ENCODE results near the gene ZNF236. TPM values are rescaled to one million over a fixed set of nuclear protein-coding genes. Genes with fewer than 3 reads are reported as not detected.
A peak's percentile ranks its signal among the peaks of the same experiment; 100 is the strongest.

ZNF236 gene
- total and polyA plus RNA-seq, 8 donors = 2.6 to 13.3 (median 6.7) TPM

- FAIRE-seq (no peak), ATAC-seq (peak in 2 of 4 donors; percentile 7 to 30)
Observed at GRCh38 chr18:76955524-76956170, 133.3 kb downstream of the ZNF236 start.

GRCh38 chr18:76956648-76957047 lies 134.3 kb downstream of the ZNF236 start:
- H3K4me1 ChIP-seq = peaks cover 8 to 18% (median 16%) of the 10 kb centered on the region in 3 donors
- no peaks in the 10 kb centered on the region for H3K27me3 ChIP-seq
- no peaks in the 10 kb centered on the region for H3K9me3 ChIP-seq
- DNase-seq = no peak
- 95% methylated on average over 11 of the region's 11 CpGs for WGBS, 2 donors
- H3K4me3 ChIP-seq = no peak overlapping the region
- TF ChIP-seq CTCF (IDR thresholded peaks at IDR 0.05) = no peak
- intact Hi-C loops (cut with DNase I) = no loop called here
- peaks cover 0 to 5% (median 4%) of the 10 kb centered on the region in 3 donors for H3K36me3 ChIP-seq
- H3K27ac ChIP-seq = no peak overlapping the region
- ATAC-seq = no peak
- FAIRE-seq = no peak

More at GRCh38 chr18:76955524-76956170, 133.3 kb downstream of the ZNF236 start:
- H3K9me3 ChIP-seq = no peaks in the 10 kb centered on the region
- DNase-seq = peak in 1 of 6 donors; percentile 21
- WGBS, 2 donors = 91 to 95% methylated on average over 28 of the region's 28 CpGs
- intact Hi-C loops (cut with DNase I) = no loop called here
- TF ChIP-seq CTCF (IDR thresholded peaks at IDR 0.05) = no peak
- H3K4me3 ChIP-seq = no peak overlapping the region
- no peak overlapping the region for H3K27ac ChIP-seq
- H3K27me3 ChIP-seq = no peaks in the 10 kb centered on the region
- peaks cover 8 to 18% (median 16%) of the 10 kb centered on the region in 3 donors for H3K4me1 ChIP-seq
- peaks cover 0 to 5% (median 0%) of the 10 kb centered on the region in 3 donors for H3K36me3 ChIP-seq

GRCh38 chr18:76957384-76958355 lies 135.3 kb downstream of the ZNF236 start:
- Histone ChIP-seq H3K4me3 (no peak overlapping the region), H3K27me3 (no peaks in the 10 kb centered on the region), H3K36me3 (peaks cover 0 to 7% (median 5%) of the 10 kb centered on the region in 3 donors), H3K27ac (no peak overlapping the region), H3K9me3 (no peaks in the 10 kb centered on the region), H3K4me1 (peaks cover 8 to 15% (median 13%) of the 10 kb centered on the region in 3 donors)
- 95 to 96% methylated on average over 18 of the region's 18 CpGs for whole genome bisulfite sequencing, 2 donors
- intact Hi-C loops (cut with DNase I) = no loop called here
- FAIRE-seq (no peak), ATAC-seq (no peak), DNase-seq (no peak)
- TF ChIP-seq CTCF (IDR thresholded peaks at IDR 0.05) = no peak

GRCh38 chr18:76958692-76959341 lies 136.5 kb downstream of the ZNF236 start:
- Histone ChIP-seq H3K4me1 (peaks cover 0 to 5% (median 2%) of the 10 kb centered on the region in 3 donors), H3K27ac (no peak overlapping the region), H3K4me3 (no peak overlapping the region), H3K9me3 (no peaks in the 10 kb centered on the region), H3K27me3 (no peaks in the 10 kb centered on the region), H3K36me3 (peaks cover 0 to 7% (median 5%) of the 10 kb centered on the region in 3 donors)
- 49 to 54% methylated on average over 16 of the region's 16 CpGs for WGBS, 2 donors
- DNase-seq (peak in 1 of 6 donors; percentile 31), ATAC-seq (peak; percentile 42 to 78 (median 56)), FAIRE-seq (no peak)
- no peak for TF ChIP-seq CTCF (IDR thresholded peaks at IDR 0.05)
- intact Hi-C loops (cut with DNase I) = no loop called here
